HG02970 (cell line): ENCODE measurements around the gene MSI2.

Experiments used
- ATAC-seq: cut with Tn5 transposase; IDR thresholded peaks from one replicate; pipeline ENCODE4 v1.9.1; 2021; ENCODE audit warnings: mild to moderate bottlenecking, moderate library complexity, moderate number of reproducible peaks; ENCODE audit not compliant: unreplicated experiment, low FRiP score

Gene MSI2

DNA sequence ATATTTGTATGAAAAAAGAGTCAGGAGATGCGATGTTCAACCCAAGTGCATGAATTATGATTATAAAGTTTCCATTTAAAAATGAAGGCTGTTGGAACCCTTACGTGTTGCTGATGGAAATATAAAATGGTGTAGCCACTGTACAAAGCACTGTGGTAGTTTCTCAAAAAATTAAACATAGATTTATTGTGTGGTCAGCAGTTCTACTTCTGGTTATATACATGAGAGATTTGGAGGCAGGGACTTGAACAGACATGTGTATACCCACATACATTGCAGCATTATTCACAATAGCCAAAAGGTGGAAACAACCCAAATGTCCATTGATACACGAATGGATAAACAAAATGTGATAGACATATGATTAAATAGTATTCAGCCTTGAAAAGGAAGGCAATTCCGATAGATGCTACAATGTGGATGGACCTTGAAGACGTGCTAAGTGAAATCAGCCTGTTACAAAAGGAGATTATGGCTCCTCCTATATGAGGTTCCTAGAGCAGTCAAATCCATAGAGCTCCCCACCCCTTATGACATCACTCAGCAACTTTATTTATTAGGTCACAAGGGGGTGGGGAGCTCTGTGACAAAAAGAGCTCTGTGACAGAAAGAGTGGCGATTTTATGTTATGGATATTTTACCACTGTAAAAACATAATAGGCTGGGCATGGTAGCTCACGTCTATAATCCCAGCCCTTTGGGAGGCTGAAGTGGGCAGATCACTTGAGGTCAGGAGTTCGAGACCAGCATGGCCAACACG is 106.7 kb downstream of the MSI2 start:
- no peak for ATAC-seq

DNA sequence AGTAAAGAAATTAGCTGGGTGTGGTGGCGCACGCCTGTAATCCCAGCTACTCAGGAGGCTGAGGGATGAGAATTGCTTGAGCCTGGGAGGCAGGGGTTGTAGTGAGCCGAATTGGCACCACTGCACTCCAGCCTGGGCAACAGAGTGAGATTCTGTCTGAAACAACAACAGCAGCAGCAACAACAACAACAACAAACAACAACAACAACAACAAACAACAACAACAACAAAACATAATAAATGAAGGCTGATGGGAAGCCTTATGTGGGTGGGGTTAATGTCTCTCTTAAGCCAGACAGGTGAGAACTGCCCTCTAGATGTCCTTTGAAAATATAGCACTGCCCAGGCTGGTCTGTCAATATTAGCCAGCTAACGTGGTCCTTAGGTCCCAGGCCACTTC is 107.3 kb downstream of the MSI2 start:
- no peak for ATAC-seq

DNA sequence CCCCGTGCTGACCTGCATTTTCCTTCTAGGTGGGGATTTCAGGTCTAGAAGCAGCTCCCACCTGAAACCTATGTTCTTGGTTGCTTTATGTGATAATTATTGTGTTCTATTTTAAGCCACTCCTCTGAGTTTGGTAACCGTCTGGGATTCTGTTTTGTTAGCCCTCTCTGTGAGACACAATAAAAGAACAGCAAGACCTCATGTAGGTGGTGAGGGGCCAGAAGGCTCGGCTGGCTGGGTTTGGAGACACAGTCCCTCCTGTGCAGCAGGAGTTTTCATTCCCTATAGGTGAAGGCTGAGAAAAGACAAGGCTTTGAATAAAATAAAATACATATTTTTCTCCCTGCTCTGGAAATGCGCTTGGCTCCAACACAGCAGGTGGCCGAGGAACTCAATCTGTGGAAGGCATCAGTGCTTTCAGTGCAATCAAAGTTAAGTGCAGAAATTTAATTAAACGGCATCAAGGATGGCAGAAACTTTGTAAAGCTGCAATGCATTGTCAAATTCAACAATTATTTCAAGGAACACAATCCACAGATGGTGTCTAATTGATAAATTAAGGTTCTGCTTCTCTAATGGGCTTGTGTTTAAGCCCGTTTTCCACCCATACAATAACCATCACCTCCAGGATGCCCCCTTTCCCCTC is 107.8 kb downstream of the MSI2 start:
- ATAC-seq: no peak

DNA sequence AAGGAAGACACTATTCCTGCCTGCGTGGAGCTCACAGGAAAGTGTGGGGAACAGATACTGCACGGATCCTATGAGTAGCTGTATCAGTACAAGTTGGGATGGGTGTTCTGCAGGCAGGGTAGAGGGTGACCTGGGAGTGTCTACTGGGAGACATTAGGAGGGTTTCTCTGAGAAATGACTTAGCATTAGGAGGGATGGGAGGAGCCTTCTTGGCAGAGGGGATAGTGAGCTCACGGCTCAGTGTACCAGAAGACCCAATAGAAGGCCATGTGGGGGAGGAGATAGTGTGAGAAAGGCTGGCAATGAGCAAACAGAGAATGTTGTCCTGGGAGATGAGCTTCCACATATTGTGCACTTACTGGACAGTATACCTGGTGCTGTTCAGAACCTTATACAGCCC is 109.1 kb downstream of the MSI2 start:
- ATAC-seq: no peak

DNA sequence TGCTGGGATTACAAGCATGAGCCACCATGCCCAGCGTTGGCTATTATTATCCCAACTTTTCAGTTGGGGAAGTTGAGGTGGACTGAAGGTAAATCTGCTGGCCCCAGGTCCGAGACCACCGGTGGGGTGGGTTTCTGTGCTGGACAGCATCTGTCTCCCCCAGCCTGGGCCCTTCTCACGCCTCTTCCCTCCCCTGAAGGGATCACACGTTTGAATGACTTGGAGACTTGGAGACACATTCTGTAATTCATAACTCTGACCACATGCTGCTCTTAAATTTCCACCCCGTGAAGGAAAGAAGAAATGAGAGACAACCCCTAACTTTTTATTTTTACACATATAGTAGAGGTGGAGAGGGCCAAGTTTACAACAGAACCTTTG is 109.8 kb downstream of the MSI2 start:
- no peak for ATAC-seq

DNA sequence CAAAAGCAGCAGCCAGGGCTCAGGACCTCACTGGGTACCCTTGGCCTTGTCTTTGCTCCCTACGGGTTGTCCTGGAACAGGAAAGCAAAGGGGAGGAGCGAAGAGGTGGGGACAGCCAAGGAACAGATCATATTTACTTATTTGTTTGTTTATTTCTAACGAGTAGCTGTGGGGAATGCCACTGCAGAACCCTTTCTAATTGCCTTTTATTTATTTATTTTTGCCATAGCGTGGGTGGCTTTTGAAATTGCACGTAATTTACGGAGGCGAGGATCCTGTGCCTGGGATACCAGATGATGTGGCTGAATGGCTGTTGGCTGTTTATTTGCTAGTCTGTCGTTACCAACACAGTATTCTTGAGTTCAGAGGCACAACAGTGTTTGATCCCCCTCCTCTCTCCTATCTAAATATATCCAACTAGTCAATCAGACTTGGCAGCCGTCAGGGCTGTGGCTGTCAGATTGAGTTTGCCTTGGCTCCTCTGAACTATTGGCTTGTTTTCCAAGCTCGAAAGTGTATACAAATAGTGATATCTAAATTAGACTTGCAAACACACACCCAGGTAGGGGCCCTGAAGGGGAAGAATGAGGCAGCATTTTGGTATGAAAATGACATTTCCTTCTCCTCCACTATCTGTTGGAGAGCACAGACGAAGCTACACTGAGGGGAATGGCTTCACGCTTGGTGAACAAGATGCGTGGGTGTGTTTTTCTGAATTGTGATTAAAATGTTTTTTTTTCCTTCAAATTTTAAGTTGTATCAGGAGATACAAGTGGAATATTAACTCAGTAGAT is 110.4 kb downstream of the MSI2 start:
- no peak for ATAC-seq

DNA sequence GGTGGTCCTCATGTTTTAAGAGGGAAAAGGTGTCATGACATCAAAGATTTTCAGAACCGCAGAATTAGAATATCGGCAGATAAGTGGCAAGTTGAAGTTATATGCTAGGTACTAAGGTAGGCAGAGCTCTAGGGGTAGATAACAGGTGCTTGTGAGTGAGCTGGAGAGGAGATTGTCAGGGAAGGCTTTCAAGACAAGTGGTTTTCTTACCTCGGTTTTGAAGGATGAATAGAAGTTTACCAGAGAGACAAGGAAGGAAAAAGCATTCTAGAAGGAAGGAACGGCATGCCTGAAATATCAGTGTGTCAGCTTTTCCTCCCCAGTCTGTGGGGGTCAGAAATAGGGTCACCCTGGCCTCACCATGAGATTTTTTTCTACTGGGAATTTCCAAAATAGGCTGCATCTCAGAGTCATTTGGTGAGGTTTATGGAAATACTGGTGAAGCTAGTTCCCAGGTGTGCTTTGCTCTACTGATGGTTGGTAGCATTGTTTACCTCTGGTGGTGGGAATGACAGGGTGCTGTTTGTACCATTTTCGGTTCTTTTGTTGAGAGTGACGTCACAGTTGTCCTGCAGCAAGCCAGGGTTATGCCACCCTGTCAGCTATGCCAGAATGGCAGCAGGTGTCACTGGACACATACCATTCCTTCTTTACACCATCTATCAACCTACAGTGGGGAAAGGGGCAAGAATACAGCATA is 112.5 kb downstream of the MSI2 start:
- ATAC-seq: no peak

DNA sequence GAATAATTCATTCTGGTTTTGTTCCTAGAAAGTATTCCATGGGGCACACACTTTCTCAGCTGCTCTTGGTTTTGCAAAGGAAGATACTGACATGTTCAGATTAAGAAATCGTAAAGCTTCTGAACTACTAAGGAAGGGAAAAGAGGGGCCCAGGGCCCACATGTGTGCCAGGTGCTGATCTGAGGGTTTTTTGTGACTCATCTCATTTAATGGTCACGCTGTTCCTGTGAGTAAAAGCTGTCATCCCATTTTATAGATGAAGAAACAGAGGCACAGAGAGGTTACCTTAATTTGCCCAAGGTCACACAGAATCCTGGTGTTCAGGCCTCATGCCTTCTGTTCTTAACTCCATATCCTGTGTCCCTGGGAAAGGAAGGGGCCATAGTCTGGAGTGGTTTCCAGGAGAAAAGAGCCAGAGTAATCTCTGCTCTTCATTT is 113.2 kb downstream of the MSI2 start:
- no peak for ATAC-seq

DNA sequence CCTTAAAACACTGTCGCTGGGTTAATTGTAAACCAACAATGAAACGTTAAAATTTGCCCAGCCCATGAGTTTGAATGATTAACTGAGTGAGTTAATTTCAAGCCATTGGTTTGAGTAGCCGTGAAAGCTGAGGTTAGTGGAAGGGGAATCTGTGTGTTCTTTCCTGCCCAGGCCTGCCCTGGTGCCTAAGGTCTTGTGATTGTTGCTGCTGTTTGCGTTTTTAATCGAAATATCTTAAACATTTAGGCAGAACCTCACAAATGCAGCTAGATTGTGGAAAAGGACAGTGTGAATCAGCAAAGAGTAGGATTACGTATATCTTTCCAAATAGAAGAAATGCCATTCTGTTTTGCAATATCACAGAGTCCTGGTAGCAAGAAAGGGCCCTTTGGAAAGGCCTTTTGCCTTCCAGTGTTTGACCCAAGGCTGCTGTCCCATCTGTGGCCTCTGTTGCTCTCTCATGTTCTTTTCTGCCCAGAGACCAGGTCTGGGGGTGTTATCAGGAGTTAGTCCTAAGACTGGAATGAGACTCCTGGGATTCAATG is 113.8 kb downstream of the MSI2 start:
- ATAC-seq: no peak

DNA sequence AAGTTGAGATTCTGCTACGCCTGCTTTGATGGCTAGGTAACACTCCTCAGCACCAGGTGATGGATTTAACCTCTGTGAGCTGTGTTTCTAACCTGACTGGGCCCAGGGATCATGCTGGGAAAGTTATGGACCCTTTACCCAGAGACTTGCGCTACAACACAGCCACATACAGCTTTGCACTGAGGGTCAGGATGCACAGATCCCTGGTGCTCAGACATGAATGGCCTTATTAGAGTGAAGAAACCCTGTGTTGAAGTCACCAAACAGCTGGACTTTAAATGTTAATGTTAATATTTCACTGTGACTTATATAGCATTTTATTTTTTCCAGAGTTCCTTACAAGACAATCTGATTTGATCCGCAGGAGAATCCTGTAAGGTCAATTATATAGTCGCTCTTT is 114.3 kb downstream of the MSI2 start:
- no peak for ATAC-seq

DNA sequence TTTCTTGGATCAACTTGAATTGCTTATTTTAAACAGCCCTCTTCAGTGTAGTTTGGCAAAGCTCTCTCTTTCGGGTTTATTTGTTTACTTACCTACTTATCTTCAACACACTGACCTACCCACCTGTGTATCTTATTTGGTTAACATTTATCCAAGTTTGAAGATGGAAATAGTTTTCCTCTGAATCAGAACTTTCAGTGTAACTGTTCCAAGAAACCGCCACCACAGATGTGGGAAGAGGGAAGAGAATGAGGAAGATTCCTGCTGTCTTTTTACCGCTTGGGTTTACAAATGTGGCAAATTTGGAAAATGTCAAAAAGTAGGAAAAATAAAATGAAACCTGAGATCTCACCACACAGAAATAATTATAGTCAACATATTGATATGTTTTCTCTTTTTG is 115.8 kb downstream of the MSI2 start:
- ATAC-seq: no peak

DNA sequence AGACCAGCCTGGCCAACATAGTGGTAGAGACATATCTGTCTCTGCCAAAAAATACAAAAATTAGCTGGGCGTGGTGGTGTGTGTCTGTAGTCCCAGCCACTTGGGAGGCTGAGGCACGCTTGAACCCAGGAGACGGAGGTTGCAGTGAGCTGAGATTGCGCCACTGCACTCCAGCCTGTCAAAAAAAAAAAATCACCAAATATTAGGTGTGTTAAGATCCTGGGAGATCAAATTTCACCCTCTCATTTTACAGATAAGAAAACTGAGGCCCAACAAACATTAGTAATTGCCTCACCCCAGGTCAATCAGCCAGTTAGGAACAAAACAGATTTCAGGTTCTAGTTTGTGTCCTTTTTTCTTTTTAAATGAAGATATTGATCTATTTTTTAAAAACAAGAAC is 116.7 kb downstream of the MSI2 start:
- ATAC-seq: no peak

DNA sequence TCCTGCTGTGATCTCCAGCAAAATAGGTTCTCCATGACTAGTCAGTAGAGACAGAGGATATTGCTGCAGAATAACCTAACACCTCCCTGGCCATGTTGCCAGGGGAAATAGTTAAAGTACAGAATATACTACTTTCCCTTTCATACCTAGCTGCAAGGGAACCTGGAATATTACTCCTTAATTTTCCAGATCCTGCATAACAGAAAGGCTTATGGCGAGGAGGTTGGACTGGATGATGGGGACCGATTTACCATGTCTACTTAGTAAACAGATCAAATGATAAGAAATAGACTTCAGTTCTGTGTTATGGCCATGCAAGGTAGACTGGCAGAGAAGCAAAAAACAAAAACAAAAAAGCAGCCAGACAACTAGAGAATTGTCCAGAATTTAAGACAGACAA is 117.4 kb downstream of the MSI2 start:
- no peak for ATAC-seq

DNA sequence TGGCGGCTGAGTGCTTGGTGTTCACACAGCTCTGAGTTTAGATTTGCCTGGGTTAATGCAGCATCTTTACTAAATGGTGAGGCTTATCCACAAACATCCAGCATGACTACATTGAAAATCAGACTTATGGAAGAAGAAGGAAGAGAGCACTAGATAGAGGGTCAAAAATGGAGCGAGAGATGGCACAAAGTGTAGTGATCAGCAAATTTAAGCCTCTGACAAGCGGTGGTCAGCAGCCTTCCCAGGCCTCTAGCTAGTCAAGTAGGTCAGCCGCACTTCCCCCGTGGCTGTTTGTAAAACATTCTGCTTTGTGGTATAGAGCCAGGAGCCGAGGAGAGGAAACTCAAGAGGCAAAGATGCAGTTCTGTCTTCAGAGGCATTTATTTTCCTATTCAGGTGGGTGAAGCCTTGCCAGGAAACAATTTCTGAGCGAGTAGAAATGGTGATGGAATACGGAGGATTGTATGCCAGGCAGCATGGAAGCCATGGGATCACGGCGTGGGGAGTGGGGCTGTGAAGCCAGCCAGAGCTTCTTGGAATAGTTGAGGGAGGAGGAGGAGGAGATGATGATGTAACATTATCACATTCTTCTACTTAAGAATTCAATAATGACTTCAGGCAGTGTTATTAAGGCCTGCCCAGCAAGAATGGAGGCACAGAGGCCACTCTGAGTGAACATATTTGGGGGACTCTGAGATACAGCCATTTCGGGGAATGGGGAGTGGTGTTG is 118.9 kb downstream of the MSI2 start:
- ATAC-seq: no peak

DNA sequence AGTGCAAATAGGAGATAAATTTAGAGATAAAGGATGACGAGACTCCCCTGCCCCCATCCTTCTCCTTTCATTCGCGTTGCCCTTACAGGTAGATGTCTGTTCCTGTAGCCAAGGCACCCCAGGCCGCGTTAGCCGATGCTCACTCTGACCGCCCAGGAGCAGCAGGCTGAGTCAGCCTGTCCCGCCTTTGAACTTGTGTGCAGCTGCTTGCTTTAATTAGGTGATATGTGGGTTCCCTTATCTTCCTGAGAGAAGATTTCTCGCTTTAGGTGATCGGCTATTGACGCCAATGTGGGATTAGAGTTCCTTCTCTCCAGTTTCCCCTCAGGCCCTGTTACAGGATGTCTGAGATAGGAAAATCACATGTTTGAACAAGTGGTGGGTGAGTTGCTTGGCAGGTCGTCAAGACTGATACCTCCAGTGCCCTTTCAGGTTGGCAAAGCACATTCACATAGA is 119.5 kb downstream of the MSI2 start:
- no peak for ATAC-seq

DNA sequence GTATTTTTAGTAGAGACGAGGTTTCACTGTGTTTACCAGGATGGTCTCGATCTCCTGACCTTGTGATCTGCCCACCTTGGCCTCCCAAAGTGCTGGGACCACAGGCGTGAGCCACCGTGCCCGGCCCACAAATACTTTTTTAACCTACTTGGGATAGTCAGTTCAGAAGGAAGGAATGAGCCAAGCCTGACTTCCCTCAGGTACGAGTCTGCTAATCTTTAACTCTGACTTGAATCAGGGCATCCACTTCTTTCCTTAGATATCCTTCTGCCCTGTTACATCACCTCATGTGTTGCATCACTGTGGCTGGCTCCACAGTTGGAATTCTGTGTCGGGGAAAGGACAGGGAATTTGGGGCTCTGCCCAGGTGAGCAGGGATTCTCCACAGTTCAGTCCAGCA is 120.8 kb downstream of the MSI2 start:
- ATAC-seq: no peak

DNA sequence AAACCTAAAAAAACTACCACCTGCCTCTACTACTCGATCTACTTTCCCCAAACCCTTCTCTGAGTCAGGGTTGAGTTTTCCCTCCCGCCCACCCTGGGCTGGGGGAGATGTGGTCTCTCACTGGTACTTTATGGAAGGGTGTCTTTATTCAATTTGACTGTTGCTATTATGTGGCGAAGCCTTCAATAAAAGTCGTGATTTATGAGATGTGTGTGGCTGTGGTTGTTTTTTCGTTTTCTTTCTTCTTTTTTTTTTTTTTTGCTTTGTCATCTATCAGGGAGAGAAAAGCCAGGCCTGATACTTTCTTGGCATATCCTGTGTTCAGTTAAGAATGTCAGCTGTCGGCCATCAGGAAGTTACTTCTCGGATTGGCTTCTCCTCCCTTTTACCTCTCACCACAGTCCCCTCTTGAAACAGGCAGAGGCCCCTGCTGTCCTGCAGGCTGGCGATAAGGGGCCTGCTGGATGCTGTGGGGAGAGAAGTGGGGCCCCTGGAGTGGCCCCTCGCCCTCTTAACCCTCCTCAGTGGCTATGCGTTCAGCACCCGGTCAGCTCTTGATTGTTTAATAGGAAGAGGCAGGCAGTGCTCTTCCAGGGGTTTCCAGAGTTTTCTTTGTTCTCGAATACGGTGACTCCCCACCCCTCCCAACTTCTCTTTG is 123.0 kb downstream of the MSI2 start:
- no peak for ATAC-seq

DNA sequence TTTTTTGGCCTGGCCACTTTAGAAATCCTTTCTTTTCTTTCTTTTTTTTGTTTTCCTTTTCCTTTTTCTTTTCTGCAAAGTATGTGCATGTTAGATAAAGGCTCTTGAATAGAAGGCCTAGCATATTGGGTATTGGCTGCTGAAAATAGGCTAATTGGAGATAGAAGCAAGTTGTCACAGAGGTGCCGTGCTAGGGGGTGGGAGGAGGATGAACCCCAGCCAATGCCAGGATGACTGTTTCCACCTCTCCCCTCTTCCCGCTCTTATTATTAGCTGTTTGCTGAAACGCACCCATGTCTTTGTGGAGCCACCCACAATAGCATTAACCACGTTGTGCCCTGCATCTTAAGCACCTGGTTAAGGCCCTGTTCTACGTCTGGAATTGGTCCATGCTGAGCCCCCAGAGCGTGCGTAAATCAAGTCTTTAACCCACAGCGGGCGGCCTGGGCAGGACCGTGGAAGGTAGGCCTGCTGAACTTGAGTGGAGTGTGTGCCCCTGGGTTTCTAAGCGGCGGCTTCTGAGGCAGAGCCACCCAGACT is 123.6 kb downstream of the MSI2 start:
- no peak for ATAC-seq

DNA sequence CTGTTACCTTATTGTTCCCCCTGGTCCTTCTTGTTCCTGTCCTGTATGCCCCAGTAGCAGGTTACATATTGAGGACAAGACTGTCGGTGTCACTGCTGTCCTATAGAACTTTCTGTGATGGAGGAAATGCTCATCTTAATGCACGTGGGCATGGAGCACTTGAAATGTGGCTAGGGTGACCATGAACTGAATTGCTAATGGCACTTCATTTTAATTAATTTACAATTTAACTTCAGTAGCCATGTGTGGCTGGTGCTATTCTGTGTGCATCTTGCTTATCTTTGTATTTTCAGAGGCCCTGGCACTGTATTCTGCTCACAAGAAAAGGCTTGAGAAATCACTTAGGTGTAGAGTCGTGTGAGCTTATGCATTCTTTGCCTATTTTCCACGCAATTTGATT is 125.2 kb downstream of the MSI2 start:
- no peak for ATAC-seq
